HG02970 (cell line): ENCODE results near the gene NDUFB11.

Source experiments
- ATAC-seq: cut with Tn5 transposase; IDR thresholded peaks from one replicate; pipeline ENCODE4 v1.9.1; 2021; ENCODE audit warnings: mild to moderate bottlenecking, moderate library complexity, moderate number of reproducible peaks; ENCODE audit not compliant: unreplicated experiment, low FRiP score

Gene NDUFB11

GRCh38 chrX:47093248-47093647, 51.3 kb downstream of the NDUFB11 start:
- ATAC-seq, result no peak
